ENCODE results near the gene LMNTD2. TPM values are rescaled to one million over a fixed set of nuclear protein-coding genes. Genes with fewer than 3 reads are reported as not detected.
"Not testable (repeated sequence)": the region's sequence is repeated elsewhere in the genome, so short reads cannot be mapped to it uniquely, and the experiment has no call there.

LMNTD2 gene
- total RNA-seq, 1 donor from 2014 or later, result 1.1 TPM

- Histone ChIP-seq H3K9me3 (no peaks in the 10 kb centered on the region), H3K27ac (no peak overlapping the region), H3K27me3 (no peaks in the 10 kb centered on the region), H3K4me1 (peaks cover 11 to 38% of the 10 kb centered on the region in 2 donors), H3K4me3 (peak overlapping the region; percentile 77 to 81), H3K36me3 (peaks cover 5 to 13% of the 10 kb centered on the region in 2 donors)
- intact Hi-C loops (cut with DNase I), result loop anchor here (2.0 to 5.0 kb wide), 3 partner anchors 37 to 340 kb away; partner anchors contain the start of genes IRF7, PSMD13, RNH1 and SIRT3
- no peak for TF ChIP-seq CTCF (IDR thresholded peaks at IDR 0.05)
- DNase-seq (ENCODE audit: low spot score in 2 of 2), result no peak
Observed at GRCh38 chr11:577611-577894, 17.0 kb upstream of the LMNTD2 start.

GRCh38 chr11:576811-577610 lies 16.5 kb upstream of the LMNTD2 start:
- intact Hi-C loops (cut with DNase I), result loop anchor here (1.0 to 5.0 kb wide), 5 partner anchors 38 to 340 kb away; partner anchors contain the start of genes DEAF1, HRAS, IRF7 and PSMD13
- no peak for DNase-seq (ENCODE audit: low spot score in 2 of 2)
- H3K9me3 ChIP-seq, result no peaks in the 10 kb centered on the region
- H3K4me3 ChIP-seq, result peak overlapping the region; percentile 77 to 81
- no peak for TF ChIP-seq CTCF (IDR thresholded peaks at IDR 0.05)
- no peaks in the 10 kb centered on the region for H3K27me3 ChIP-seq
- H3K4me1 ChIP-seq, result peaks cover 11 to 38% of the 10 kb centered on the region in 2 donors
- H3K27ac ChIP-seq, result peak overlapping the region; percentile 51 to 90
- peaks cover 3 to 7% of the 10 kb centered on the region in 2 donors for H3K36me3 ChIP-seq

GRCh38 chr11:575996-576768 lies 15.6 kb upstream of the LMNTD2 start, which contains the start of gene PHRF1:
Gene PHRF1, plus strand, starts transcription at chr11:576470. Its CDS starts 5,043 bp downstream, at chr11:581513.
- Histone ChIP-seq H3K27ac (peak within 1 kb of the TSS; percentile 90 to 91), H3K4me1 (peaks cover 11 to 38% of the 10 kb centered on the region in 2 donors), H3K36me3 (no peaks in the 10 kb centered on the region), H3K4me3 (peak within 1 kb of the TSS; percentile 81 to 91), H3K27me3 (no peaks in the 10 kb centered on the region), H3K9me3 (no peaks in the 10 kb centered on the region)
- peak; percentile 72 to 96 for DNase-seq (ENCODE audit: low spot score in 2 of 2)
- intact Hi-C loops (cut with DNase I), result loop anchor here (1.0 to 5.0 kb wide), 6 partner anchors 15 to 339 kb away; partner anchors contain the start of genes DEAF1, HRAS, IRF7 and PSMD13
- no peak for TF ChIP-seq CTCF (IDR thresholded peaks at IDR 0.05)

- H3K27ac ChIP-seq, result peak overlapping the region in 1 of 2 donors; percentile 47
- H3K27me3 ChIP-seq, result no peaks in the 10 kb centered on the region
- H3K4me1 ChIP-seq, result peaks cover 11 to 38% of the 10 kb centered on the region in 2 donors
- intact Hi-C loops (cut with DNase I), result loop anchor here (1.0 to 5.0 kb wide), 2 partner anchors 14 to 338 kb away; partner anchors contain the start of genes PSMD13 and SIRT3
- H3K36me3 ChIP-seq, result no peaks in the 10 kb centered on the region
- DNase-seq (ENCODE audit: low spot score in 2 of 2), result no peak
- no peaks in the 10 kb centered on the region for H3K9me3 ChIP-seq
- no peak for TF ChIP-seq CTCF (IDR thresholded peaks at IDR 0.05)
- peak overlapping the region; percentile 66 to 91 for H3K4me3 ChIP-seq
Observed at GRCh38 chr11:575313-575995, 14.9 kb upstream of the LMNTD2 start.

- Histone ChIP-seq H3K9me3 (no peaks in the 10 kb centered on the region), H3K27me3 (no peaks in the 10 kb centered on the region), H3K4me1 (peaks cover 11 to 36% of the 10 kb centered on the region in 2 donors), H3K36me3 (no peaks in the 10 kb centered on the region), H3K4me3 (peak overlapping the region; percentile 66 to 91), H3K27ac (no peak overlapping the region)
- intact Hi-C loops (cut with DNase I), result loop anchor here (1.0 to 5.0 kb wide), 2 partner anchors 13 to 337 kb away; partner anchors contain the start of genes PSMD13 and SIRT3
- no peak for DNase-seq (ENCODE audit: low spot score in 2 of 2)
- no peak for TF ChIP-seq CTCF (IDR thresholded peaks at IDR 0.05)
Observed at GRCh38 chr11:574632-575312, 14.2 kb upstream of the LMNTD2 start.

- peaks cover 13 to 37% of the 10 kb centered on the region in 2 donors for H3K4me1 ChIP-seq
- H3K27ac ChIP-seq; H3K36me3 ChIP-seq; H3K9me3 ChIP-seq; H3K27me3 ChIP-seq; H3K4me3 ChIP-seq; intact Hi-C loops (cut with DNase I); DNase-seq (ENCODE audit: low spot score in 2 of 2): not testable (repeated sequence)
Observed at GRCh38 chr11:574031-574570, 13.6 kb upstream of the LMNTD2 start.
